KMS-11 (cell line): ENCODE results near the gene KLHL5.

Experiments
- H2AFZ ChIP-seq: fragments of 200-600 bp; sonication (generic); 2 replicates; pipeline ENCODE4 v1.6.1; 2016; ENCODE audit warnings: antibody characterized with exemption, mixed run types, low read depth
- H3K27ac ChIP-seq: fragments of 200-600 bp; sonication (generic); 2 replicates; pipeline ENCODE4 v1.6.1; 2016; ENCODE audit warnings: mild to moderate bottlenecking, mixed run types
- H3K27me3 ChIP-seq: fragments of 200-600 bp; sonication (generic); 2 replicates; pipeline ENCODE4 v1.6.1; 2017; ENCODE audit warnings: mild to moderate bottlenecking, low read depth, mixed run types, moderate library complexity; ENCODE audit not compliant: insufficient read depth
- H3K36me3 ChIP-seq: fragments of 200-600 bp; sonication (generic); 2 replicates; pipeline ENCODE4 v1.6.1; 2017; ENCODE audit warnings: mild to moderate bottlenecking, mixed run types; ENCODE audit not compliant: insufficient read depth
- H3K4me1 ChIP-seq: fragments of 200-600 bp; sonication (generic); 2 replicates; pipeline ENCODE4 v1.6.1; 2016; ENCODE audit warnings: mild to moderate bottlenecking, low read depth, mixed run types; ENCODE audit not compliant: poor library complexity, severe bottlenecking
- H3K4me2 ChIP-seq: fragments of 200-600 bp; sonication (generic); 2 replicates; pipeline ENCODE4 v1.7.0; 2016; ENCODE audit warnings: mild to moderate bottlenecking, mixed run types
- H3K4me3 ChIP-seq: fragments of 200-600 bp; sonication (generic); IDR thresholded peaks from 2 replicates; pipeline ENCODE4 v1.6.1; 2017; ENCODE audit warnings: low read depth, low read length, mixed read lengths; ENCODE audit not compliant: insufficient read depth
- H3K79me2 ChIP-seq: fragments of 200-600 bp; sonication (generic); 2 replicates; pipeline ENCODE4 v1.6.1; 2016; ENCODE audit warnings: low read depth, mixed run types; ENCODE audit not compliant: insufficient read depth
- H3K9ac ChIP-seq: fragments of 200-600 bp; sonication (generic); 2 replicates; pipeline ENCODE4 v1.6.1; 2016; ENCODE audit warnings: mild to moderate bottlenecking, mixed run types
- H4K20me1 ChIP-seq: fragments of 200-600 bp; sonication (generic); 2 replicates; pipeline ENCODE4 v1.6.1; 2016; ENCODE audit warnings: mild to moderate bottlenecking, mixed run types; ENCODE audit not compliant: insufficient read depth
- TF ChIP-seq, protein P1 (sequence below): fragments of 200-600 bp; sonication (generic); conservative IDR thresholded peaks from 2 replicates; pipeline ENCODE4 v1.6.1; 2017; ENCODE audit warnings: low read depth, mild to moderate bottlenecking, antibody characterized with exemption, low read length, moderate library complexity, mixed read lengths

KLHL5 gene

DNA sequence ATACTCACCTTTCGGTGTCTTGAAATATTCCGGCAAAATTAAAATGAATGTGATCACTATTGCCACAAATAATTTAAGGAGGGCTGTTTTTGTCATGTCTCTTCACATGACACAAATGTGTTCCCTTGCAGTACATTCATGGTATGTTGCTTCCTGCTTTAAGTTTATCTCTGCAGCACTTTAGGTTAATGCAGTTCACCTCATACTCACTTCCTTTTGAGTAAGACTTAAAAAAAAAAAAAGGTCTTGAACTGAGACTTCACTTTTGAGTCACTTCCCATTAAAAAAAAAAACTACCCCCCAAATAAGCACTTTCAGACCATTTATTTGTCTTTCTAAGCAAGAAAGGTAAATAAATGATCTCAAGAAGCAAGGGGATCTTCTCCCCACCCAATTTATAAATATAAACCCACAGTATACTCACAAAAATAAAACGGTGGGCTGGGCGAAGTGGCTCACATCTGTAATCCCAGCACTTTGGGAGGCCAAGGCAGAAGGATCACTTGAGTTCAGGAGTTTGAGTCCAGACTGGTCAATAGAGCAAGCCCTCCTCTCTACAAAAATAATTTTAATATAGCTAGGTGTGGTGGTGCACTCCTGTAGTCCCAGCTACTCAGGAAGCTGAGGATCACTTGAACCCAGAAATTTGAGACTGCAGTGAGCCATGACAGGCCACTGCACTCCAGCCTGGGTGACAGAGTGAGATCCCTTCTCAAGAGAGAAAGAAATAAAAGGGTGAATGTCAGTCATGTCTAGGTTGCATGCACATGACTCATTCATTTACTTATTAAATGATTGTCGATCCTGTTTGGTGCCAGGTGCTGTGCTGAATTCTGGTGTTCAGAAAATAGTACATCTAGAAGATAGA, 29.6 kb upstream of the KLHL5 start, which contains the start of gene TMEM156:
Gene TMEM156, minus strand, starts transcription at position 192 of the 868 bp plus-strand sequence. Its CDS starts 96 bp downstream, at position 96.
- Histone ChIP-seq H3K27me3 (no peaks in the 10 kb centered on the region), H3K36me3 (no peaks in the 10 kb centered on the region), H3K79me2 (no peaks in the 10 kb centered on the region), H3K4me2 (no peak within 1 kb of the TSS), H2AFZ (no peak within 1 kb of the TSS), H3K4me3 (no peak within 1 kb of the TSS), H4K20me1 (no peaks in the 10 kb centered on the region), H3K9ac (no peak within 1 kb of the TSS), H3K27ac (no peak within 1 kb of the TSS), H3K4me1 (no peaks in the 10 kb centered on the region)
- TF ChIP-seq, protein P1, sequence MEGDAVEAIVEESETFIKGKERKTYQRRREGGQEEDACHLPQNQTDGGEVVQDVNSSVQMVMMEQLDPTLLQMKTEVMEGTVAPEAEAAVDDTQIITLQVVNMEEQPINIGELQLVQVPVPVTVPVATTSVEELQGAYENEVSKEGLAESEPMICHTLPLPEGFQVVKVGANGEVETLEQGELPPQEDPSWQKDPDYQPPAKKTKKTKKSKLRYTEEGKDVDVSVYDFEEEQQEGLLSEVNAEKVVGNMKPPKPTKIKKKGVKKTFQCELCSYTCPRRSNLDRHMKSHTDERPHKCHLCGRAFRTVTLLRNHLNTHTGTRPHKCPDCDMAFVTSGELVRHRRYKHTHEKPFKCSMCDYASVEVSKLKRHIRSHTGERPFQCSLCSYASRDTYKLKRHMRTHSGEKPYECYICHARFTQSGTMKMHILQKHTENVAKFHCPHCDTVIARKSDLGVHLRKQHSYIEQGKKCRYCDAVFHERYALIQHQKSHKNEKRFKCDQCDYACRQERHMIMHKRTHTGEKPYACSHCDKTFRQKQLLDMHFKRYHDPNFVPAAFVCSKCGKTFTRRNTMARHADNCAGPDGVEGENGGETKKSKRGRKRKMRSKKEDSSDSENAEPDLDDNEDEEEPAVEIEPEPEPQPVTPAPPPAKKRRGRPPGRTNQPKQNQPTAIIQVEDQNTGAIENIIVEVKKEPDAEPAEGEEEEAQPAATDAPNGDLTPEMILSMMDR: no peak

DNA sequence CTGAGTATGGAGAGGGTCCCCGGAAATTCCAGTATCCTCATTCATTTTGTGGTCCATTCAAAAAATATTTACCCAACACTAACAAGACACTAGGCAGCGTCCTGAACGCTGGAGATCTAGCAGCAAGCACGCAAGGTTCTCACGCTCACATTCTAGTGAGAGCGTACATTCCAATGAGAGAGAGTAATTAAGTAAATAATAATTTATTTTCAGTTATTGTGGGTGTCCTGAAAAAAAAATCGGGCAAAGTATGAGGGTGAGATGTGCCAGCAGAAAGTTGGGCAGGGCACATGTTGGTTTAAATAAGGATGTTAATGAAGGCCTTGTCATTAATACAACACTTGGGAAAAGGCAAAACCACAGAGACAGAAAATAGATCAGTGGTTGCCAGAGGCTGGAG, 25.9 kb upstream of the KLHL5 start:
- Histone ChIP-seq H3K4me2 (no peak overlapping the region), H2AFZ (no peak overlapping the region), H3K4me3 (no peak overlapping the region), H3K27me3 (no peaks in the 10 kb centered on the region), H3K79me2 (no peaks in the 10 kb centered on the region), H3K36me3 (no peaks in the 10 kb centered on the region), H3K9ac (no peak overlapping the region), H3K27ac (no peak overlapping the region), H4K20me1 (no peaks in the 10 kb centered on the region), H3K4me1 (no peaks in the 10 kb centered on the region)
- TF ChIP-seq, protein P1: no peak

DNA sequence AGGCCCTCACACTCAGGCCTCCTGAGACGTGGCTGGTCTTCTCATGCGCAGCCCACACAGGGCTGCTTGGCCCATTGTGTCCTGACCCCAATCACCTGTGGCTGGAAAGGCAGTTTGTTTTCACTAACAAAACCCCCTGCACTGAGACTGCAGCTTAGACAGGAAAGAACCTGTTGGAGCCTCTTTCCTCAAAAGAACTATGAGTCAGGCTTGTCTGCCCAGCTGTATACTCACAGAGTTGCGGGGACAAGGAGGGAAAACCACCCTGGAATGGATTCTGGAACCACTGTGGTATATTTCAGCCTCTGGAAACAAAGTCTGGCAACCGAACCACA, 24.6 kb upstream of the KLHL5 start:
- H3K79me2 ChIP-seq: no peaks in the 10 kb centered on the region
- no peak overlapping the region for H3K27ac ChIP-seq
- H3K9ac ChIP-seq: no peak overlapping the region
- no peak overlapping the region for H3K4me2 ChIP-seq
- H3K4me1 ChIP-seq: no peaks in the 10 kb centered on the region
- no peak overlapping the region for H3K4me3 ChIP-seq
- no peak overlapping the region for H2AFZ ChIP-seq
- TF ChIP-seq, protein P1: no peak
- H3K27me3 ChIP-seq: no peaks in the 10 kb centered on the region
- H4K20me1 ChIP-seq: no peaks in the 10 kb centered on the region
- H3K36me3 ChIP-seq: no peaks in the 10 kb centered on the region

DNA sequence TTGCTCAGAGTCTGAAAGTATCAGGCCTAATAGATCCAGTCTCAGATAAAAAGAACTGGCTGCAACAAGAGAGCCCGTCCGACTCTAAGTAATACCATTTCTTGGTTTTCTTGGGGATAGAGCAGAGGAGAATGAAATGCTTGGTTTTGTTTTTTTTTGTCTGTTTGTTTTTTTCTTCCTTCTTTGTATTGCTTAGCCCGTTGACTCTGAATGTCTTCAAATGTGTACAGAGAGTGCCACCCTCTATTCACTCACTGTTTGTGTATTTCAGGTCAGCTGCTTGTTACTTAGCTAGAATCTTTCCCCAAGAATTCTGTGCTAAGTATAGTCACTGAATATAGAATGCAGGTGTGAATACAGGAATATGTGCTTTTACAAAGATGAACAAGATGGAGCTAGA, 24.1 kb upstream of the KLHL5 start:
- Histone ChIP-seq H3K4me3 (no peak overlapping the region), H3K9ac (no peak overlapping the region), H3K4me1 (peaks cover 1% of the 10 kb centered on the region), H3K4me2 (no peak overlapping the region), H3K79me2 (no peaks in the 10 kb centered on the region), H3K27ac (no peak overlapping the region), H2AFZ (no peak overlapping the region), H4K20me1 (no peaks in the 10 kb centered on the region), H3K36me3 (no peaks in the 10 kb centered on the region), H3K27me3 (no peaks in the 10 kb centered on the region)
- TF ChIP-seq, protein P1: no peak
